B cell (primary cell): ENCODE data around the gene IKZF2. TPM values are rescaled to one million over a fixed set of nuclear protein-coding genes. Genes with fewer than 3 reads are reported as not detected.

Source experiments
- ATAC-seq: fragments of 200-7000 bp; cut with Tn5 transposase; one replicate; pipeline ENCODE4 v1.10.0; 2021; ENCODE audit warnings: low read depth, mild to moderate bottlenecking, moderate number of reproducible peaks, moderate library complexity
- CTCF ChIA-PET: fragments of 350-600 bp; sonication (Branson Sonifier 250); formaldehyde crosslinking; loops from one replicate; lab custom pipeline; 2021; ENCODE audit warnings: antibody characterized with exemption, inconsistent platforms; lab: Charles Lee
- POLR2A ChIA-PET: fragments of 350-600 bp; sonication (Branson Sonifier 250); formaldehyde crosslinking; loops from one replicate; lab custom pipeline; 2021; ENCODE audit warnings: antibody characterized with exemption; lab: Charles Lee
- DNase-seq: peaks from one replicate; pipeline ENCODE4 v3.0.0; 2013
- H2AFZ ChIP-seq: 2 replicates; pipeline ENCODE4 v1.6.1; 2012; ENCODE audit warnings: mild to moderate bottlenecking, low read depth, low read length; ENCODE audit not compliant: insufficient read depth, poor library complexity, severe bottlenecking
- H3K27ac ChIP-seq, 2 donors: 1 replicate in 1 of 2; 2 replicates in 1 of 2; pipeline ENCODE4 v1.5.1; 2012 to 2013; ENCODE audit warnings: low read length in 2 of 2, mild to moderate bottlenecking in 2 of 2, moderate library complexity in 1 of 2
- H3K27me3 ChIP-seq, 4 experiments: fragments of 200-600 bp in 1 of 4; sonication (generic) in 1 of 4; replicated peaks in 1 of 4; 1 replicate in 2 of 4; 2 replicates in 2 of 4; pipeline versions ENCODE4 v1.6.1 to v1.7.0; 2013 to 2016; ENCODE audit warnings: low read length in 3 of 4, mild to moderate bottlenecking in 2 of 4, mixed read lengths in 1 of 4, moderate library complexity in 1 of 4; ENCODE audit not compliant: insufficient read depth in 4 of 4, control insufficient read depth in 3 of 4; ENCODE audit errors: control extremely low read depth in 1 of 4
- H3K36me3 ChIP-seq, 2 experiments: replicated peaks in 1 of 2; 1 replicate in 1 of 2; 2 replicates in 1 of 2; pipeline versions ENCODE4 v1.6.1 to v1.7.1; 2013; ENCODE audit warnings: low read length in 1 of 2; ENCODE audit not compliant: insufficient read depth in 2 of 2, control insufficient read depth in 1 of 2; ENCODE audit errors: control extremely low read depth in 1 of 2, extremely low read depth in 1 of 2
- H3K4me1 ChIP-seq, 2 donors: fragments of 200-600 bp in 1 of 2; sonication (generic) in 1 of 2; 1 replicate in 1 of 2; 2 replicates in 1 of 2; pipeline versions ENCODE4 v1.5.1 to v1.6.1; 2013 to 2017; ENCODE audit warnings: low read length in 2 of 2; ENCODE audit not compliant: control insufficient read depth in 2 of 2, insufficient read depth in 2 of 2
- H3K4me2 ChIP-seq: replicated peaks from 2 replicates; pipeline ENCODE3; 2012; ENCODE audit warnings: mild to moderate bottlenecking, low read depth, low read length; ENCODE audit not compliant: poor library complexity, severe bottlenecking
- H3K4me3 ChIP-seq, 5 experiments: fragments of 200-600 bp in 1 of 5; sonication (generic) in 1 of 5; 1 replicate in 3 of 5; 2 replicates in 2 of 5; pipeline versions ENCODE4 v1.5.1 to v1.7.0; 2011 to 2016; ENCODE audit warnings: low read length in 4 of 5, mild to moderate bottlenecking in 4 of 5, low read depth in 2 of 5, control low read depth in 1 of 5, moderate library complexity in 1 of 5; ENCODE audit not compliant: insufficient read depth in 1 of 5; ENCODE audit errors: control extremely low read depth in 1 of 5, extremely low read depth in 1 of 5
- H3K79me2 ChIP-seq: fragments of 200-600 bp; sonication (generic); one replicate; pipeline ENCODE4 v1.6.0; 2016; ENCODE audit warnings: low read length; ENCODE audit not compliant: control insufficient read depth, insufficient read depth
- H3K9ac ChIP-seq: fragments of 200-600 bp; sonication (generic); 2 replicates; pipeline ENCODE4 v1.6.1; 2017; ENCODE audit warnings: mild to moderate bottlenecking, low read length, moderate library complexity
- H3K9me3 ChIP-seq, 3 donors: one replicate each; pipeline versions ENCODE4 v1.6.1 to v1.7.1; 2013; ENCODE audit warnings: low read length in 2 of 3; ENCODE audit not compliant: control insufficient read depth in 2 of 3, insufficient read depth in 1 of 3; ENCODE audit errors: control extremely low read depth in 1 of 3
- H4K20me1 ChIP-seq: 2 replicates; pipeline ENCODE4 v1.6.0; 2012; ENCODE audit warnings: mild to moderate bottlenecking, low read length; ENCODE audit not compliant: insufficient read depth, control insufficient read depth, poor library complexity, severe bottlenecking
- H3K27ac Mint-ChIP-seq: one replicate; pipeline ENCODE4 v1.8.0; 2021; ENCODE audit warnings: mixed read lengths
- H3K27me3 Mint-ChIP-seq: one replicate; pipeline ENCODE4 v1.8.0; 2021; ENCODE audit warnings: mixed read lengths
- H3K4me1 Mint-ChIP-seq: one replicate; pipeline ENCODE4 v1.8.0; 2021; ENCODE audit warnings: mixed read lengths
- H3K4me3 Mint-ChIP-seq: one replicate; pipeline ENCODE4 v1.8.0; 2021; ENCODE audit warnings: mixed read lengths
- H3K9me3 Mint-ChIP-seq: one replicate; pipeline ENCODE4 v1.8.0; 2022; ENCODE audit warnings: mixed read lengths; ENCODE audit not compliant: insufficient read depth
- CTCF ChIP-seq: fragments of 200-600 bp; IDR thresholded peaks from one replicate; pipeline ENCODE4 v1.8.0; 2022; ENCODE audit warnings: antibody characterized with exemption, mild to moderate bottlenecking
- EZH2 ChIP-seq: IDR thresholded peaks from 2 replicates; pipeline ENCODE4 v1.6.1; 2012; ENCODE audit warnings: borderline replicate concordance, low read depth, mild to moderate bottlenecking, moderate library complexity, low read length; ENCODE audit not compliant: insufficient read depth, poor library complexity, severe bottlenecking
- WGBS: methylation state at CpG from one replicate; pipeline ENCODE4 v1.1.5; 2013; ENCODE audit warnings: missing lambda C conversion rate; ENCODE audit not compliant: insufficient coverage; 5-methylcytosine and 5-hydroxymethylcytosine counted together
- intact Hi-C: fragments of 100-400 bp; cut with micrococcal nuclease; formaldehyde crosslinking; loops from one replicate; pipeline ENCODE4 v1.10.0; 2022
- polyA plus RNA-seq: library from polyadenylated mRNA; depleted of rRNA; stranded (reverse); fragments of >200 nt; gene quantifications from 2 replicates; pipeline ENCODE4 v1.2.3, GENCODE V29; 2012
- total RNA-seq, 2 donors: library from RNA; stranded (reverse); fragments of 120-200 nt in 1 of 2; gene quantifications; 1 replicate in 1 of 2; 2 replicates in 1 of 2; pipeline versions ENCODE4 v1.2.3 to v1.2.4, GENCODE V29; 2013 to 2022

The IKZF2 gene
- total and polyA plus RNA-seq, 2 donors (not counting 1 experiment from before 2014, with no cell fraction given) = 2.5 to 49.3 TPM

- no peak overlapping the region for H3K27ac ChIP-seq
- H3K4me1 ChIP-seq = peaks cover 7 to 21% of the 10 kb centered on the region in 2 donors
- ChIA-PET CTCF (no interaction called here), POLR2A (no interaction called here)
- Mint-ChIP-seq H3K9me3 (no peaks in the 10 kb centered on the region), H3K4me1 (peaks cover 37% of the 10 kb centered on the region), H3K27ac (no peak overlapping the region), H3K4me3 (no peak overlapping the region), H3K27me3 (no peaks in the 10 kb centered on the region)
- DNase-seq = no peak
- H2AFZ ChIP-seq = no peak overlapping the region
- peaks cover 22% of the 10 kb centered on the region for H3K79me2 ChIP-seq
- H3K9me3 ChIP-seq = no peaks in the 10 kb centered on the region
- H3K4me2 ChIP-seq = no peak overlapping the region
- no peaks in the 10 kb centered on the region for H3K27me3 ChIP-seq
- H4K20me1 ChIP-seq = no peaks in the 10 kb centered on the region
- no peak overlapping the region for H3K9ac ChIP-seq
- ATAC-seq = no peak
- no peak for TF ChIP-seq EZH2
- no peak overlapping the region for H3K4me3 ChIP-seq
- no peaks in the 10 kb centered on the region for H3K36me3 ChIP-seq
- intact Hi-C loops = loop anchor here (10.0 kb wide), 1 partner anchor 50 kb away; no protein-coding TSS in a partner anchor
These were observed 46.6 kb downstream of the IKZF2 start for GRCh38 chr2:213104903-213105202.

GRCh38 chr2:213104092-213104902, 47.1 kb downstream of the IKZF2 start:
- TF ChIP-seq EZH2 = no peak
- TF ChIP-seq CTCF = no peak
- peaks cover 40% of the 10 kb centered on the region for H3K4me1 Mint-ChIP-seq
- no peaks in the 10 kb centered on the region for H3K9me3 Mint-ChIP-seq
- no peaks in the 10 kb centered on the region for H3K9me3 ChIP-seq
- no peak for DNase-seq
- H3K4me3 ChIP-seq = peak overlapping the region in 1 of 5 experiments; percentile 20
- H3K27me3 ChIP-seq = no peaks in the 10 kb centered on the region
- H3K4me3 Mint-ChIP-seq = peak overlapping the region; percentile 51
- peak overlapping the region; percentile 25 for H2AFZ ChIP-seq
- peak overlapping the region in 1 of 2 donors; percentile 19 for H3K27ac ChIP-seq
- CTCF ChIA-PET = no interaction called here
- H3K9ac ChIP-seq = peak overlapping the region; percentile 49
- 40% methylated on average over 1 of the region's 7 CpGs for WGBS
- intact Hi-C loops = loop anchor here (10.0 kb wide), 1 partner anchor 49 kb away; no protein-coding TSS in a partner anchor
- no peak overlapping the region for H3K27ac Mint-ChIP-seq
- H3K36me3 ChIP-seq = no peaks in the 10 kb centered on the region
- no peaks in the 10 kb centered on the region for H4K20me1 ChIP-seq
- no peaks in the 10 kb centered on the region for H3K27me3 Mint-ChIP-seq
- H3K79me2 ChIP-seq = peaks cover 22% of the 10 kb centered on the region
- POLR2A ChIA-PET = no interaction called here
- peaks cover 7 to 21% of the 10 kb centered on the region in 2 donors for H3K4me1 ChIP-seq
- H3K4me2 ChIP-seq = peak overlapping the region; percentile 51
- ATAC-seq = no peak
